Measurements from ENCODE around the gene IQGAP3. TPM values are rescaled to one million over a fixed set of nuclear protein-coding genes. Genes with fewer than 3 reads are reported as not detected.

Gene IQGAP3
- total and polyA plus RNA-seq, 4 donors: under 0.01 to 8.5 (median 0.43) TPM

- Histone ChIP-seq H3K36me3 (ENCODE audit: control insufficient read depth in 4 of 4, insufficient read depth in 3 of 4, low read depth in 1 of 4, low read length in 3 of 4) (no peaks in the 10 kb centered on the region), H3K4me3 (ENCODE audit: low read depth in 1 of 3, low read length in 3 of 3) (no peak overlapping the region), H3K27ac (ENCODE audit: low read depth in 1 of 2, low read length in 2 of 2) (no peak overlapping the region), H3K27me3 (ENCODE audit: control insufficient read depth in 4 of 4, insufficient read depth in 4 of 4, low read length in 3 of 4) (no peaks in the 10 kb centered on the region), H3K4me1 (ENCODE audit: control insufficient read depth in 4 of 4, insufficient read depth in 4 of 4, low read length in 3 of 4) (peaks cover 0 to 2% (median under 1%) of the 10 kb centered on the region in 4 donors), H3K9me3 (ENCODE audit: control insufficient read depth in 4 of 4, low read length in 3 of 4) (no peaks in the 10 kb centered on the region), H3K9ac (ENCODE audit: low read depth in 1 of 2, low read length in 2 of 2) (no peak overlapping the region)
- WGBS: 91% methylated on average over 3 of the region's 3 CpGs
- no peak for DNase-seq (ENCODE audit: low spot score)
- TF ChIP-seq HNF4G (IDR thresholded peaks at IDR 0.05) (no peak), FOXA2 (IDR thresholded peaks at IDR 0.05) (no peak), NR2F2 (IDR thresholded peaks at IDR 0.05) (no peak)
Measured at GRCh38 chr1:156577550-156577949, 5.2 kb upstream of the IQGAP3 start.

- DNase-seq (ENCODE audit: low spot score): no peak
- H3K4me1 ChIP-seq (ENCODE audit: control insufficient read depth in 4 of 4, insufficient read depth in 4 of 4, low read length in 3 of 4): peaks cover 4 to 11% (median 6%) of the 10 kb centered on the region in 4 donors
- no peaks in the 10 kb centered on the region for H3K36me3 ChIP-seq (ENCODE audit: control insufficient read depth in 4 of 4, insufficient read depth in 3 of 4, low read depth in 1 of 4, low read length in 3 of 4)
- H3K27ac ChIP-seq (ENCODE audit: low read depth in 1 of 2, low read length in 2 of 2): no peak overlapping the region
- TF ChIP-seq MAX (IDR thresholded peaks at IDR 0.05) (no peak), SP1 (IDR thresholded peaks at IDR 0.05) (no peak), GABPA (IDR thresholded peaks at IDR 0.05 in 1 of 2, conservative IDR thresholded peaks at IDR 0.05 in 1 of 2) (no peak), CTCF (IDR thresholded peaks at IDR 0.05; ENCODE audit: low read depth, low read length, missing input control) (no peak), REST (IDR thresholded peaks at IDR 0.05) (no peak), HNF4A (conservative IDR thresholded peaks at IDR 0.05) (no peak), NR2F2 (IDR thresholded peaks at IDR 0.05) (no peak), FOXA2 (IDR thresholded peaks at IDR 0.05) (no peak), RAD21 (IDR thresholded peaks at IDR 0.05) (no peak), JUND (IDR thresholded peaks at IDR 0.05) (no peak), TAF1 (conservative IDR thresholded peaks at IDR 0.05) (no peak), ZBTB33 (IDR thresholded peaks at IDR 0.05) (no peak), FOXA1 (IDR thresholded peaks at IDR 0.05) (no peak), ATF3 (IDR thresholded peaks at IDR 0.05) (no peak), HNF4G (IDR thresholded peaks at IDR 0.05) (no peak)
- H3K9me3 ChIP-seq (ENCODE audit: control insufficient read depth in 4 of 4, low read length in 3 of 4): no peaks in the 10 kb centered on the region
- H3K4me3 ChIP-seq (ENCODE audit: low read depth in 1 of 3, low read length in 3 of 3): no peak overlapping the region
- 61% methylated on average over 2 of the region's 2 CpGs for WGBS
- peaks cover 0 to 3% (median 0%) of the 10 kb centered on the region in 4 donors for H3K27me3 ChIP-seq (ENCODE audit: control insufficient read depth in 4 of 4, insufficient read depth in 4 of 4, low read length in 3 of 4)
- H3K9ac ChIP-seq (ENCODE audit: low read depth in 1 of 2, low read length in 2 of 2): no peak overlapping the region
Measured at GRCh38 chr1:156574039-156574633, 1.8 kb upstream of the IQGAP3 start.

All from liver (tissue), 9 donors.